Stimulated activated naive CD8-positive, alpha-beta T cell treated with anti-CD3 and anti-CD28 coated beads, Interleukin-15, Interleukin-2, amounts not matched to agents 100 U/mL and 50 U/mL, for 24 hours (primary cell): ENCODE measurements around the gene WASF3.

Experiments used
- ATAC-seq: fragments of 150-1000 bp; cut with Tn5 transposase; one replicate; pipeline ENCODE4 v1.10.0; 2021
- DNase-seq: peaks from one replicate; pipeline ENCODE4 v3.0.0; 2021

The WASF3 gene

DNA sequence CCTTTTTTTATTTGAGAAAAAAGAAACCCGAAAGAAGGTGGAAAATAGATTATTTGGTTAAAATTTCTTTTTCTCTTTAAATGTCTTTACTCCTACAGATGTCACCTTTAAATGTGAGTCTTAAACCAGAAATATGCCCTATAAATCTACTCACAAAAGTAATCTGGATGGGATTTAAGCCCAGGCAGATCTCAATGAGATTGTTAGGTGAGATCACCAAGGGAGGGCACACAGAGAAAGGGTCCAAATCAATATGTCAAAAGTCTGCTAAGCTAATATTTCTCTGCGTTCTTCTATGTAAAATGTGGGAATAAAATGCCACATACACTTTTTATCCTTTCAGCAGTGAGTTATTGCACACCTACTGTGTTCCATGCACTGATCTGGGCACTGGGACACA lies 32.9 kb downstream of the WASF3 start:
- no peak for DNase-seq
- ATAC-seq, result no peak

GRCh38 chr13:26590951-26591350 lies 33.5 kb downstream of the WASF3 start:
- no peak for ATAC-seq
- DNase-seq, result no peak

- DNase-seq (no peak), ATAC-seq (no peak)
Measured at GRCh38 chr13:26591672-26592071, 34.2 kb downstream of the WASF3 start.

DNA sequence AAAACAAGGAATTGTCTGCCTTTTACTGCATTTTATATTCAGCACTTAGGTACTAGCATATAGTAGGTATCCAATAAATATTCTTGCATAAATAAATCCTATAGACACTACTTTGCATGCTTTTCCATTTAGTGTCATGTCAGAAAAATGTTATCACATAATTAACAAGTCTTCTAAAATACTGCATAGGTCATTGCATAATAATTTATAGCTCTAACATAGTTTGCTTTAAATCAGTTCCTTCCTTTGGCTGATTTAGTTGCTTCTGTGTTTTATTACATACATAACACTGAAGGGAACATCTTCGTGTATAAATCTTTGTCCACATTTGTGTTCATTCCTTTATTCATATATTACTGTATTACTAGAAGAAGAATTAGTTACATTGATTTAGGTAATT lies 36.2 kb downstream of the WASF3 start:
- DNase-seq (no peak), ATAC-seq (no peak)

- no peak for DNase-seq
- no peak for ATAC-seq
Measured at GRCh38 chr13:26594363-26594762, 36.9 kb downstream of the WASF3 start.

DNA sequence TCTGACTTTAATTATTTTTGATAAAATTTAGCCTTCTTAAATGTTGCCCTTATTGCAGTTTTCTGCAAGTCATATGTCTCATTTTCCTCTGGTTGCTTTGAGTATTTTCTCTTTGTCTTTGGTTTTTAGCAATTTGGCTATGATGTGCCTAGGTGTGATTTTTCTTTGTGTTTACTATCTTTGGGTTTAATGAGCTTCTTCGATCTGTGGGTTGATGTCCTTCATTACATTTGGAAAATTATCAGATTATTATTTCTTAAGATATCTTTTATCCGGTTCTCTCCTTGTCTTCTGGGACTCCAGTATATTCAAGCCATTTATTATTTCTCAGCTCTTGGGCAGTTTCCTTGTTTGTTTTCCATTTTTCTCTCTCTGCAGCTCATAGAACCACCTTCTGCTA lies 39.0 kb downstream of the WASF3 start:
- no peak for ATAC-seq

DNA sequence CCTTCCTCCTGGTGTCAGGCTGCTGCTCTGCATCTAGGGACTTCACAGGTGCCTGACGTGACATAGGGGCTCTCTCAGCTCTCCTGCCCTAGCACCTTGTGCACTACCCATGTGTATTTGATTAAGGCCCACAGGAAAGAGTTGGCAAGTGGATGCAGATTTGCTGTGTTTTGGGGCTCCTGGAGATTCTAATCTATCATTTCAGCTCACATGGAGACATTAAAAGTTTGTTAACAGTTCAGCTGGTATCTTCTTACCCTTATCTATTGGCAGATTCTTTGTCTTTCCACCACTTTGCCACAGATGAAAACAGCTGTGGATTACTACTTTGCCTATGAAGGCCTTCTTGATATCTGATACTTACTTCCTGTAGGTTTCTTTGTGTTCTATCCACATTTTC lies 41.9 kb downstream of the WASF3 start:
- DNase-seq (no peak), ATAC-seq (no peak)

More for the DNA sequence above, 39.0 kb downstream of the WASF3 start:
- DNase-seq, result no peak

GRCh38 chr13:26599860-26600259 lies 42.4 kb downstream of the WASF3 start:
- DNase-seq (no peak), ATAC-seq (no peak)

GRCh38 chr13:26600343-26600742 lies 42.9 kb downstream of the WASF3 start:
- DNase-seq (no peak), ATAC-seq (no peak)

- ATAC-seq (peak; percentile 63), DNase-seq (no peak)
Measured at GRCh38 chr13:26601669-26602068, 44.2 kb downstream of the WASF3 start.

GRCh38 chr13:26602783-26603182 lies 45.3 kb downstream of the WASF3 start:
- DNase-seq (no peak), ATAC-seq (no peak)

DNA sequence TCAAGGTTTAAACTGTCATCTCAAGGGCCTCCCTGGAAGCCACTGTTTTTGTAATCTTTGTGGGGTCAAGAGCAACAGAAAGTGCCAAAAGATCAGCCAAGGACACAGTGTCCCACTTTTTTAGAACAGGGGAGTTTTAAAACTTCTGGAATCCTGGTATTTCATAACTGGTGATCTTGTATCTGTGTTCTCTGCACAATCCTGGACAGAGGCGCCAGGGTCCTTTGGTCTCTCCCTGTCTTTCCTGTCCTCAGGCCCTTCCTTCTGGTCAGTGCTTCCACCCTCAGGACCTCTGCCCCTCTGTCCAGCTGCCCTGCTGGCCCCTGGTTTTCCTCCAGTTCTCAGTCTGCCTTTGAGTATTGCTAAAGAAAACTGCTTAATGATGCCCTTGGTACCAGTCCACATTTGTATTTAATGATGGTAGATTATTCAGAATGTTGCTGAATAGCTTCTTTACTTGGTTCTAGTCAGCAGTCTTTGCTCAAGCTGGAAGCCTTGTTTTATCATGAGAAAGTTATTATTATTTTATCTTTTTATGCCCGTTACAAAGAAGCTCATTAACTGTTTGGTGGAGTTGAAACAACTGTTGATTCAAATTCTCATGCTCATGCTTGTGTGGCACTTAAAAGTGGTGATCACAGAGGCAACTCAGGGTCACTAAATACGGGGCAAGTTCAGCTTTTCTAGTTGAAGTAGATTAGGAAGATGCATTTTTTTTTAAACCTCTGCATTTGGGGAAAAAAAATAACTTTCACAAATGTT lies 47.5 kb downstream of the WASF3 start:
- no peak for ATAC-seq
- DNase-seq, result no peak

DNA sequence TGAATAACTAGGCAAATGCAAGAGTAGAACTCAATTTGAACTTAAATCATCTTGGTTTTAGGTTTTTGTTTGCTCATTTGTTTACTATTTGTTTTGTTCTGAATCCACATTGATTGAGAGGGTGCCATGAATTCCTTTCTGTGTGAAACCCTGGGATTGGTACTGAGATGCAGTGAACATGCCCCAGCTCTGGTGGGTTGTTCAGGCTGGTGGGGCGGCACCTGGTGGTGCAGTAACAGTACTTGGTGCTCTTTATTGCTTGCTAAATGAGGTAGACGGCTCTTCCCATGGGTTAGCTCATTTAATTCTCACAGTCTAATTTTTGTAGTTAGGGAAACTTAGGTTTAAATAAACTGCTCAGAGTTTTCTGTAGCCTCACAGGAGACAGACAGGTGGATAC lies 48.4 kb downstream of the WASF3 start:
- DNase-seq, result no peak
- no peak for ATAC-seq

- no peak for ATAC-seq
Measured at GRCh38 chr13:26606631-26607030, 49.1 kb downstream of the WASF3 start.

DNA sequence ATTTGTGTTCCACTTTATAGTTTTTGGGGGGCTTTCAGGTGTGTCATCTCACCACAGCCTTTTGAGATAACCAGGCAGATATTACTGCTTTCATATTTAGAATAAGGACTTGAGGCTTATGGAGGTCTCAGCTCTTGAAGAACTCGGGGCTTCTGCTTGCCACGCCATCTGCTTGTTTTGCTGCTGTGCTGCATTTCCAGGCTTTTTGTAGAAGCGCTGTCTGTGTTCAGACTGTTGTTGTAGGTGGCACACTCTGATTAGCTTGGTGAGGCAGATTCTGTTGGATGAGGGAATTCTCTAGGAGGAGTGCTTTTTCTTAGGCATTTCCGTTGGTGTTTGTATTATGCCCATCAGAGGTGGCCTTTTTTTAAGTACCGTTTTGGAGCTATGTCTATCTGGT lies 57.2 kb downstream of the WASF3 start:
- ATAC-seq (no peak), DNase-seq (no peak)

More at GRCh38 chr13:26606631-26607030, 49.1 kb downstream of the WASF3 start:
- DNase-seq, result no peak

- ATAC-seq, result no peak
- no peak for DNase-seq
Measured at GRCh38 chr13:26616126-26616525, 58.6 kb downstream of the WASF3 start.

DNA sequence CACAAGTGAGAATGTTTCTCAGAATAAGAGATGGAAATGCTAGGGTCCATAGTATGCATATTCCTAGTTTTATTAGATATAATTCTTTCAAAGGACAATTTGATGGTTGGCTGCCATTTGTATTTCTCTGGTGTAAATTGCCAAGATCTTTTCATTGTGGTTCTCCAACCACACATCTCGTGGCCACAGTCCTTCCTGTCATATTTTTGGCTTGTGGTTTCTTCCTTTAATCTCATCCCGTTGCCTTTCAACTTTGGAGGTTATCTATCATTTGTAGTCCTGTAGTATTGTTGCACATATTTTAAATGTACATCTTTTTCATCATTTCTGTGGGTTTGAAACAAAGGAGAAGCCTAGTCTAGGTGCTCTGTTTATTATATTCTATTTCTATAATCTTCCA lies 61.2 kb downstream of the WASF3 start:
- ATAC-seq, result no peak

DNA sequence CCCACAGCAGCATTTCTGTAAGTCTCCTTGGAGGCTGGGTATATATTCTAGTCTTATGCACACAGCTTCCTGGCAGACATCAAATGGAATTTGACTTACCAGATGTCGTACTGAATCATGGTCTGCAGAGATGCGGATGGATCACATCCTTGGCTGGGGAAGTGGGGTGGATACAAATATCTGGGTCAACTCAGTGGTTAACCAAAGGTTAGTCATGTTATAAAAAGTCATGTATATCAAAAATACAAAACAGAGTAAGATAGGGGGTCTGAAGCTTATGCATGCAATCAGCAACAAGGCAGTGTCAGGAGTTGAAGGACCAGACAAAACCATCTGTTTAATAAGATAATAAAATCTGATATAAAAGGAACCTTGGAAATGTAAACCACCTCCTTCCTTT lies 61.9 kb downstream of the WASF3 start:
- no peak for DNase-seq
- ATAC-seq, result no peak

More for the DNA sequence above, 61.2 kb downstream of the WASF3 start:
- DNase-seq, result no peak

GRCh38 chr13:26621731-26622401 lies 64.4 kb downstream of the WASF3 start:
- DNase-seq (no peak), ATAC-seq (no peak)

DNA sequence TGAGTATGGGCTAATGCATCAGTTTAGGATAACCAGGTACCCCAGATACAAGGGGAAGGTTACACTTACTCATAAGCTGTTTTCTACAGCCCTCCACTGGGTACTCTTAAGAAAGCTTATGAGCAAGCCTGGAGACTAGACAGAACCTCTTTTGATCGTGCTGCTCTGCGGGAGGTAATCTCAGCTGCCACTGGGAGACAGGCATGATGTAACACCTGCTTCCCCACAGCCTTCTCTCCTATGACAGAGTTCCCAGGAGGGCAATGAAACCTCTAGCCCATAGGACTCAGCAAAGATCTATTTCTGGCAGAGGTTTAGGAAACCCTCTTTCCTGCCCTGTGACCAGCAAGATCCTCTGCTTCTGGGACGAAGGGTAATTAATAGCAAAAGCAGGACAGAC lies 65.6 kb downstream of the WASF3 start:
- ATAC-seq (no peak), DNase-seq (no peak)

DNA sequence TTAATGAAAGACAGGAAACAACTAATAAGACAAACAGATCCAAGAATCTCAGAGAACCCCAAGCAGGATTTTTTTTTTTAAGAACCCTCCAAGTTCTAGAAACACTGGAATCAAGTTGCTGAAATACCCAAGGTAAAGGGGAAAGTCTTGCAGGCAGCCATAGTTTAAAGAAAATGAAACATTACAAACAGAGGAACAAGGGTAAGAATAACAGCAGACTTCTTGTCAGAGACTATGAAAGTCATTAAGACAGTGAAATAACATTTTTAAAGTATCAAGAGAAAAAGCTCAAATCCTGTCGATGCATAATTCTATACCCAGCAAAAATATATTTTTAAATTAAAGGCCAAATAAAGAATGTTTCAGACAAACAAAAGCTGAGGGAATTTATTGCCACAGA lies 67.1 kb downstream of the WASF3 start:
- DNase-seq (no peak), ATAC-seq (no peak)

DNA sequence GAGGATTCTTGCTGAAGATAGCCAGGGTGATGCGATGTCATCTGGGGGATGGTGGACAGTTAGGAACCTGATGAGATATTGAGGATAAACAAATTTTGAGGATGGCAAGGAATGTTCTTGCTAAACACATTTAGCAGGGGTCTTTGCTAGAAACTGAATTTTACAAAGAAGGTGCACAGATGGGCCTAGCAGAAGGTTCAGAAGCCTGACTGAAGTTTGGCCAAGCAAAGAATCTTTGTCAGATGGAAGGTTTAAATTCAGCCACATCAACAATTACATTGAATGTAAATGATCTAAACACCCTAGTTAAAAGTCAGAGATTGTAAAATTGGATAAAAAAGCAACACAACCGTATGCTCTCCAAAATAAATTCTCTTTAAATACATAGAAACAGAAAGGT lies 68.8 kb downstream of the WASF3 start:
- no peak for DNase-seq
- no peak for ATAC-seq

- DNase-seq (peak; percentile 5), ATAC-seq (peak; percentile 9)
Measured at GRCh38 chr13:26628706-26629105, 71.2 kb downstream of the WASF3 start.

GRCh38 chr13:26629260-26629825 lies 71.9 kb downstream of the WASF3 start:
- ATAC-seq (no peak), DNase-seq (no peak)
